ENCODE measurements around the gene RASAL1.

Gene RASAL1

DNA sequence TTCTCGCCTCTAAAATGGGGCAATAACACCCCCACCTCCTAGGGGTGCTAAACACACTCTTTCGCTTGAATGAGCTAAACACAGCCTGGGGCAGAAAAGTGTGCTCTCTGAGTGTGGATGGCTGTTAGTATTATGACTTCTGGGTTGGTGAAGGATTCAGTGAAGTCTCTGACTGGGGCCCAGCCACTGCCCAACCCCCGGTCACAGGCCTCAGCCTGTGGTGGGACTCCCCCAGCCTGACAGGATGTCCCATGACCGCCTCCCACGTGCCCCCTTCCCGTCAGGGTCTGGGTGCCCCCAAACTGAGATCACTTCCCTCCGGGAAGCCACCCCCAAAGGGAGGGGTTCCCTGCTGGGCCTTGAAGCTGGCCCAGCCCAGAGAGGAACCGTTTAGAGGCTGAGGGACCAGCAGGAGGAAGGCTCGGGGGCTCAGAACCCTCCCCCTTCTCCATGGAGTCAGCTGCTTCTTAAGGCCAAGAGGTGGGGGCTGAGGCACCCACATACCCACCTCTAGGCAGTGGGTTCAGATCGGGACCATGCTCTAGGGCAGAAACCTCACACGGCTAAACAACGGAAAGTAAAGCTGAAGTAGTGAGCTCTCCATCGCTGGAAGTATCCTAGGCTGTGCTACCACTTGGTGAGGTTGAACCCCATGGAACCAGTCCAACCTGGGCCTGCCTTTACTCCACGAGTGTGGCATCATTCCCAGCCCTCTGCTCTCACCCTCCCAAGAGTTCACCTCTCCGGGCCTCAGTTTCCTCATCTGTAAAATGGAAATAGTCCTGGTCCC lies 65.2 kb downstream of the RASAL1 start:
- DNase-seq: no peak

DNA sequence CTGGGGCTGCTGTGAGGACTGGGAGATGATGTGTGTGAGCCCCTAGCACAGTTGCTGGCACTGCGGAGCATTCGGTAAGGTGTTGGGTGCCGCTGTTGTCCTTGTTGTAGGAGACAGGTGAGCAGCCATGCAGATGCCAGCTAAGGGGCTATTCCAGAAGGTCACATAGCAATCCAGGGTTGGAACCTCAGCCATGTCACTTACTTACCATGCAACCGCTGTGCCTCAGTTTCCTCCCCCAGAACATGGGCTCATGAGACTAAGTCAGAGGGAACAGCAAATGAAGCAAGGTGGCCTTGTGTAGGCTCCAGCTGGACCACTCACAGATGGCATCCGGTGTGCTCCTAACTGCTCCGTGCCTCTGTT lies 65.8 kb downstream of the RASAL1 start:
- DNase-seq: no peak

DNA sequence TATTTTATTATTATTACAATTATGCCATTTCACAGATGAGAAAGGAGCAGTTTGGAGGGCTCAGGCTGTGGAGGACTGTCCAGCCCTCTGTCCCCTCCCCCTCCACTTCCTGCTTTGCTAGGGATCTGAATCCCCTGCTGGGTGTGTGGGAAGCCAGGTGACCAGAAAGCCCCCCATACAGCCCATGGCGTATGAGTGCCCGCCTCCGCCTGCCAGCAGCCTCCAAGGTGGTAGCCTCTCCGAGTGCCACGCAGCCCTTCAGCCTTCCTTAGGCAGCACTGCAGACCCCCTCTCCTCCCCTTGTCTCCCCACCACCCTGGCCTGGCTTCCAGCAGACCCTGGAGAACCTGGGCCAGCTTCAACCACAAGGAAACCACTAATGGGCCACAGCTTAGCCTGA lies 66.4 kb downstream of the RASAL1 start:
- DNase-seq: no peak

DNA sequence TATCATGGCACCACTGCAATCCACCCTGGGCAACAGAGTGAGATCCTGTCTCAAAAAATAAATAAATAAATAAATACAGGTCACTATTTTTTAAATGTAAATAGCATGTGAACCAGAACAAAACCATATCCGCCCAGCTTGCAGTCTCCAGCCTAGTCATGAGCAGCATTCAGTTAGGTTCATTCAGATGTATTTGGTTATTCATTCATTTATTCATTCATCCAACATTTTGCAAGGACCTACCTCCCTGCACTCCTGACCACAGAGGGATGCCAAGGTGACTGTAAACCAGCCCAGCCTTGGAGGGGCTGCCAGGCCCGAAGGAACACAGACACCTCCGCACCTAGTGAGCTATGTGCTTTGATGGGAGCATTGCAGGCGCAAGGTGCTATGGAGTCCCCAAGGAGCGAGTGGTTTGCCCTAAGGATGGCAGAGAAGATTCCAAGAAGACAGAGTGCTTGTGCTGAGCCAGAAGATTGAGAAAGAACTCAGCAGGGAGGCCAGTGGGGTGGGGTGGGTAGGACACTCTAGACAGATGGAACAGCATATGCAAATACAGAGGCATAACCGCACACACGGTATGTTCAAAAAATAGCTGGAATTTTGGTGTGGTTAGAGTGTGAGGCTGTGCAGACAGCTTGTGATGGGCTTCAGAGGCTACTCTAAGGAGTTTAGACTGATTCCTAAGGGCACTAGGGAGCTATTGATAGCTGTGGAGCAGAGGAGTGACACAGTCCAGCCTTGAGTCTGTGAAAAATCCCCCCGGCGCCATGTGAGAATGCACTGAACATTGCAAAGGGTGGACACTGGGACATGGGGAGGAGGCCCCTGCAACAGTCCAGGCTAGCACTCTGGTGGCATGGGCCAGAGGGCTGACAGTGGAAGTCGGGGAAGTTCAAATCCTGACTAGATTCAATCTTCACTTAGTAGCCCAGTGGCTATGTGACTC lies 67.3 kb downstream of the RASAL1 start:
- no peak for DNase-seq

DNA sequence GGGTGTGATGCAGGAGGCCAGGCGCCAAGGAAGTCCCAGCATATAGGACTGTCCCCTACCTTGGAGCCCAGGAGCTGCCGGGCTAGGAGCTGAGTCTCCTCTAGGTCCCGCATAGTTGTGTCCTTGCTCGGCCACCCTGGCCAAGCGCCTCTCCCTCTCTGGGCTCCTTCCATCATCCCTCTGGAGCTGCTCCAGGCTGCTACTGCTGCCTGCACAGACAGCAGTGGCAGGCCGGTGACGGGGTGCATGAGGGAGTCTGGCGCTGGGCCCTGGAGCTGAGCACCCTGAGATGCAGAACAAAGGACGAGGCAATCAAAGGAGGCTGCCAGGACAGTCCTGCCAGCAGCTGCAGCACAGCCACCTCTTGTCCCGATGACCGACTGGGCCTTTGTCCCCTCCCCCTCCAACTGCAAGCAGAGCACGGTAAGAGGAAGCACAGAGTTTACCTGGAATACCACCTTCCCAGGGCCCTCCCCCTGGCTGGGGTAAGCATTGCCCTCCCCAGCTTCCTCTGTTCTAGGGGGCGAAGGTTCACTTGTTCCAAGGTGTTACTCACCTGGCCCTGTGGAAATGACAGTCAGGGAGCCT lies 68.7 kb downstream of the RASAL1 start:
- no peak for DNase-seq

DNA sequence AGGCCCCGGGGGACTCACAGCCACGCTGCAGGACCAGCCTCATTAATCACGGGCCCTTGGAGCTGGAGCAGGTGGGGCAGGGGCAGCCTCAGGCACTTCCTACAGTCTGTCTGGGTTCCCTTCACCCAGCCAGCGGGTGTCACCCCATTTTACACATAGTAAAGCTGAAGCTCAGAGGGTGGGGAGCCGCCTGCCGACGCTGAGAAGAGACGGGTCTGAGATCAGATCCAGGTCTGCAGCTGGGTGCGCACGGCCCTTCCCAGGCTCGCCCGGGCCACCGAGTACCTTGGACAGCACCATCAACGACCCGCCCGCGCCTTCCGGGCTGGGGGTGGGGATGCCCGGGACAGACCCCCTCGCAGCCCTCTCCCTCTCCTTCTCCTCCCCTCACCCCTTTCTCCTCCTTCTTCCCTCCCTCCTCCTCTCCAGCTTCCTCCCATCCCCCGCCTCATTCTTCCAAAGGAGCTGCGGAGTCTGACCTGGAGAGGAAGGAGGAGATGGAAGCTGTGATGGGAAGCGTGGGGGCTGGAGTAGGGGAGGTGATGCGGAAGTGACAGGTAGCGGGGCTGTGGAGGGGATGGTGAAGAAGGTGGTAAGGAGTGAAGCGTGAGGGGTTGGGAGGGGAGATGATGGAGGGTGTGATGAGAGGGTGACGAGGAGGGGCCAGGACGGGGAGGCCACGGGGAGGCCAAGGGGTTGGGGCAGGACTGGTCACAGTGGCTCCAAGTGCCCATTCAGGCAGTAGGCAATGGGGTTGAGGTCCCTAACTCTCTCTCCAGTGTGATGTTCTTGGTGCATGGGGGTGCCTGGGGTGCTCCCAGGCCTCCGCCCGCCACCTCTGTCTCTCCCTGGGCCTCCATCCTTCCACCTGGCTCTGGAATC lies 70.2 kb downstream of the RASAL1 start:
- DNase-seq: no peak

DNA sequence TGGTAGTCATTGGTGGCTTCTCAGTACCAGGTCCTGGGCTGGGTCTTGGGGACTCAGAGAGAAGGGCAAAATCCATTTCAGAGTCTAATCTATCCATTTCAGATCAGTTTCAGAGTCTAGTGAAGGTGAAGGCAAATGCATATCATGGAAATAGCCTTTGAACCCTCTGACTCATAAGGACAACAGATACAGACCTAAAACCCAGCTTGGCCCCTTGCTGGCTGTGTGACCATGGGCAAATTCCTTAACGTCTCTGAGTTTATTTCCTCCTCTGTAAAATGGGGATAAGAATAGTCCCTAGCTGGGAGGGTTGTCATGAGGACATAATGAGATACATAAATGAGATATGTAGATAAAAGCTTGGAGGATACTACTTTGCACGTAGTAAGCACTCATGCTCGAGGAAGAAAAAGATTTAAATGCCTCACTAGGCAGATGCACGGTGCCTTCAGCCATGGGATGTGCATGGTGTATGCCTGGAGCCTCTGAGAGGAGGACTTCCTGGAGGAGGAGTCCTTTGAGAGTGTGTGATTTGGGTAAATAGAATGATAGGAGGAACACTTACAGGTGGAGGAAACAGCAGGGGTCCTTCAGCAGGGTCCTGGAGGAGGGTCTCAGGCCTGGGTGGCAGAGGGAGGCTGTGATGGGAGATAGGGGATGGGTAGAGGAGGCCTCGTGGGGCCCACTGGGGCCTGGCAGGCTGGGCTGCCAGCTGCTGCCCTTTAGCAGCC lies 71.0 kb downstream of the RASAL1 start:
- DNase-seq: no peak

DNA sequence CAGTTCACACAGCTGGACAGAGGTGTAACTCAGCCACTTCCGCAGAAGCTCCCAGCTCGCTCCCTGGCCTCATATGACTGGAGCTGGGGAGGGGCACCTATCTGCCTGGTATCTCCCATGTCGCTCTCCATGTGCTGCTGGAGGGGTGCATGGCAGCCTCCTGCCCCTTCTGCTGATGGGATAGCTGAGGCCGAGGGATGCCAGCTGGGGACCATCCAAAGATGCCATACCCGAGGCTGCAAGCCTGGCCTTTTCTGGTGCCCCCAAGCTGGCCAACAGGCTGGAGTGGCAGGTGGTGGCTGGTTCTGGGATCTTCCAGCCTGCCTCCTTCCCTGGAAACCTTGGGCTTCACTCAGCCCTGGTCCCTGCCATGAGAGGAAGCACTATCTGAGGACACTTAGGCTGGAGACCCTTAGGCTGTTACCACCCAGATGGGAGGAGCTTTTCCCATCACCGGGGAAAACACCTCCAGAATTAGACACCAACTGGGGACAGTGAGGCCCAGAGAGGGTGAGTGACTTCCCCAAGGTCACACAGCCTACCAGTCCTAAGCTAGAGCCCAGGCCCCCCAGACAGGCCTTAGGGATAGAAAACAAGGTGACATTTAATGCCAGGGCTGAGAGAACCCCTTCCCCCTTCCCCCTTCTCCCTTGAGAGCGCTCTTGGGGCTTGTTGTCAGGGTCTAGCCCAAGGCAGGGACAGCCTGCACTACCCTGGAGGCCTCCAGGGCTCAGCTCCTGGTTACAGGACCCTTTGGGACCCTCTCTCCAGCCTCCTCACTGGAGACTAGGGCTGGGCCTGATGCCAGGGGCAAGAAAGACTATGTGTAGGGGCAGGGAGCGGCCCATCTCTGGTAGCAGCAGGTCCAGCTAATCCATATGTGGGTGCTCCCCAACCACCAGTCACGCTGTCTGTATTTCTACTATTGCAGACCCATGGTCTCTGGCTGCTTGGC lies 71.9 kb downstream of the RASAL1 start:
- no peak for DNase-seq

DNA sequence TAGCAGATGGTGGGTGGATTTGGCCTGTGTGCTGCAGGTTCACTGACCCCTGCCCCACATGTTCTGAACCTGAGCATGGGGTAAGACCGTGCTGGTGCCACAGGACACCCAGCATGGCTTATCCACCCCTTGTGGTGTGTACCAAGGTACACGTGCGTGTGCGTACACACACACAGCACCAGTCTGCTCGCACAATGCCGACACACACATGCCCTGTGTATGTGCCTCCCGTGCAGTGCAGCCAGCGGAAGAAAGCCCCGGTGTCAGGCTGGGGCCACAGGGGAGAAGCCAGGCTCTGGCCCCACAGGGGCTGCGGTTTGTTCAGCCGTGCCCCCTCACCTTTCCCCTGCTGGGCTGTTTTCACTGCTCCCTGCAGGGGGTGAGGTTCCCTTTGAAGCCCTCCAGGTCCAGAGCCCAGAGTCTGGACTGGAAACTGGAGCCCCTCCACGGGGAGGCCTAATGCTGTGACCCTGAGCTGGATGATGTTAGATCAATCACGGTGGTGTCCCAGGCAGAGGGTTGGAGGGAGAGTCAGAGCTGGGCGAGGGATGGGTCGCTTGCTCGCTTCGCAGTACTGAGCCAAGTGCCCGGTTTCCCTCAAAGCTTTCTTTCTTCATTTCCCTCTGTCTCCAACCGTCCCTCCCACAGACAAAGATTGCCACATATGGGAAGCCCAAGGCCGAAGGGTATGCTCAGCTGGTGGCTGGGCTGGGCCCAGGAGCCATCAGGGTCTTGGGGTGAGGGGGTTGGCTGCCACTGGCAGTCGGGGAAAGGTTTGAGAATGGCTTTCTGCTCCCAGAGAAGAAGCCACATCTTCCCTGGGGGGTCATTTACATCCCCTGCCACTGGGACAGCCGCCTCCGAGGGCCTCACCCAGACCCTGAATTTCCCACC lies 72.8 kb downstream of the RASAL1 start:
- no peak for DNase-seq

DNA sequence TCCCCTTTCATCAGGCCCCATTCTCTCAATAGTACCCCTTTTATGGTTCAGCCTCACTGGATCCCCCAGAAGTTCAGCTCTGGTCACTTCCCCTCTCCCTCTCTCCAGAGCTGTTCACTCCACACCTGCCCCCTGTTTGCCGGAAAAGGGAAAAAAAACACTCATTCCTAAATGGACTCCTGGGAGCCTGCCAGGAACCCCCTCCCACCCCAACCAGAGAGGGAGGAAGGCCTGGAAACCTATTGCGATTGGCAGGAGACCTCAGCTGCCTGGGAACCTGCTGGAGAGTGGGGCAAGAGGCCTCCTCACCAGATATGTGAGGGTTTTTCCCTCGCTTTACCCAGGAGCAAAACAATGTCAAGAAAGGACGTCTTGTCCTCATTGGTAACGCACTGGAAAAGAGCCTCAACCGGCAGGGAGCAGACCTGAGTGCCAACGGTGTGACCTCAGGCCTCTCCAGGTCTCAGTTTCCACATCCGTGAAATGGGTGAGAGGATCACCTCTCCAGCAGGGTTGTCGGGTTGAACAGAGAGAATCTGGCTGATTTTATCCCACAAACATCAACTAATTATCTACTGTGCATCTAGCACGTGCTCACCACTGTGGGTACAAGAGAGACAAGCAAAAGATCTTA lies 74.4 kb downstream of the RASAL1 start:
- DNase-seq: no peak

DNA sequence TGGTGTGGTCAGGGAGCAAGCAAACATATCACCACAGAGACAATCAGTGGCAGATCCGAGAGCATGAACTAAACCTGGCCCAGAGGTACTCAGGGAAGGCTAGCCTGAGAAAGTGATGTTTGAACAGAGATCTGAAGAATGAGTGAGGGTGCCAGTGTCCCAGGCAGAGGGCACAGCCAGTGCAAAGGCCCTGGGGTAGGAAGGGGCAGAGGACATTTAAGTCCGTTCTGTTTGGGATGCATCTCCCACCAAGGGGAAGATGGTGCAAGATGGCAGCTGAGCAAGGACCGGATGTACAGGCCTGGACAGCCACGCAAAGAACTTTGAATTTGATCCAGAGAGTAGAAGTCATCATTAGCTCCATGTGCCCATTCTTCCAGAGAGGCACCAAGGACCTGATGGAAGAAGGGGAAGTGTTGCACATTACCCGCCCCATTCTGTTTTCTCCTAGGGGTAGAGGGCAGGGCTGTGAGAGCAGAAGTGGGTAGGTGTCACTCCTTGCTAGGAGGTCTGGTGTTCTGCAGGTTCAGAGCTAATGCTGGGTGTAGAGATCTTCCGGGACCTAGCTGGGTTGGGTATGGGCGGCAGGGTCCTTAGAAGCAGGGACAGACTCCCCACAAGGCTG lies 75.1 kb downstream of the RASAL1 start:
- no peak for DNase-seq

DNA sequence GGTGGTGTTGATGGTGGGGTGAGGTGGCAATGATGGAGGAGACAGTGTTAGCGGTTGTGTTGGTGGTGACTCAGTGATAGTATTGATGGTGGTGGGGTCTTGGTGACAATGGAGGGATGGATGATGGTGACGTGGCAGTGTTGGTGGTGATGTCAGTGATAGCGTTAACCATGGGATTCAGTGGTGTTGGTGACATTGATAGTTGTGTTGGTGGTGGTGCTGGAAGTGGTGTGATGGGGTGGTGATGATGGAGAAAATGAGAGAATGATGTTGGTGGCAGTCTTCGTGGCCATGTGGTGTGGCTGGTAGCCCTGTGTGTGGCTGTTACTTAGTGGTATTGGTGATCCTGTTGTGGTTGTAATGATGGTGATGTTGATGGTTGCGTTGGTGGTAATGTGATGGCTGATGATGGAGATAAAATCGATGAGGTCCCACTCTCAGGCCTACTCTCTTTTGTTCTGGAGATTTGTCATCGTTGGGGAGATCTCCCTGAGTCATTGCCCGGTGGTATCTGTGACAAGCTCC lies 76.4 kb downstream of the RASAL1 start:
- no peak for DNase-seq

DNA sequence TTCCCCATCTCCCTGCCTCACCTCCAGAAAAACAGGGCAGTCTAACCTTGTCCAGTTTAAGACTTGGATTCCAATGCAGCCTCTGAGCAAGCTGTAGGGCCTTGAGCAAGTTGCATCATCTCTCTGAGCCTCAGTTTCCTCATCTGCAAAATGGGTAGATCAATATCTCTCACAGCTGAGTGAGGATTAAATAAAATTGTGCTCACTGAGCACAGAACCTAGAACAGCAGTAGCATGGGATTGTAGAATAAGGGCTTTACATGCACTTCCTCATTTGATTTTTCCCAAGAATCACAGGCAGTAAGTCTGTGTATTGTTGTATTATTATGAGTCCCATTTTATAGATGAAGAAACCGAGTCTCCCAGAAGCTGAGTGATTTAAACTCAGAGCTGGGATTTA lies 77.0 kb downstream of the RASAL1 start:
- no peak for DNase-seq

DNA sequence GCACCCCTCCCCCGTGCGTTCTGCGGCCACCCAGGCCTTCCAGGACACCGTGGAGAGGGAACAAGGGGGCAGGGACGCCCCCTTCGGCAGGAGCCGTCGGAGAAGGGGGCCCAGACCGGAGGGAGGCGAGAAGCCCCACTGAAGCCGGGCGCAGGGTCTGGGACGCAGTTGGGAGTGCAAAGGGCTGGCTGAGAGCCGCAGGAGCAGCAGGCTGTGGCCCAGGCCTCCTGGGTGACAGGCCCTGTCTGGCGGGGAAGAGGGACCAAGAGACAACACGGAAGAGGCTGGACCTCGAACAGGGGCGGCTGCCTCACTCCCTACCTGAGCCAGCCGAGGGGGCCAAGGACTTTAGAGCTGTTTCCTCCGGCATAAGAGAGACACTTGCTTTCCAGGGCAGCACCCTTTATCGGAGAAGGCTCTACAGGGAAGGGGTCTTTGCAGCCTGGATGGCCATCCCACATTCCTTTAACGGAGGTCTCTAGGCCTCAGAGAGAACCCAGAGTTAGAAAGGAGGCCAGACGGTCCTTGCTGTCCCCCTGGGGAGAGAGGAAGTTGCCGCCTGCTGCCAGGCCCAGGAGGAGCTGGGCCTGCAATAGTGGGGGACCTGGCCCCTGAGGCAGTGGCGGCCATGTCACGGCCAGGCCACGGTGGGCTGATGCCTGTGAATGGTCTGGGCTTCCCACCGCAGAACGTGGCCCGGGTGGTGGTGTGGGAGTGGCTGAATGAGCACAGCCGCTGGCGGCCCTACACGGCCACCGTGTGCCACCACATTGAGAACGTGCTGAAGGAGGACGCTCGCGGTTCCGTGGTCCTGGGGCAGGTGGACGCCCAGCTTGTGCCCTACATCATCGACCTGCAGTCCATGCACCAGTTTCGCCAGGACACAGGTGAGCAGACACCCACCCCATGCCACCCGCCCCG lies 77.7 kb downstream of the RASAL1 start:
- peak; percentile 19 for DNase-seq

DNA sequence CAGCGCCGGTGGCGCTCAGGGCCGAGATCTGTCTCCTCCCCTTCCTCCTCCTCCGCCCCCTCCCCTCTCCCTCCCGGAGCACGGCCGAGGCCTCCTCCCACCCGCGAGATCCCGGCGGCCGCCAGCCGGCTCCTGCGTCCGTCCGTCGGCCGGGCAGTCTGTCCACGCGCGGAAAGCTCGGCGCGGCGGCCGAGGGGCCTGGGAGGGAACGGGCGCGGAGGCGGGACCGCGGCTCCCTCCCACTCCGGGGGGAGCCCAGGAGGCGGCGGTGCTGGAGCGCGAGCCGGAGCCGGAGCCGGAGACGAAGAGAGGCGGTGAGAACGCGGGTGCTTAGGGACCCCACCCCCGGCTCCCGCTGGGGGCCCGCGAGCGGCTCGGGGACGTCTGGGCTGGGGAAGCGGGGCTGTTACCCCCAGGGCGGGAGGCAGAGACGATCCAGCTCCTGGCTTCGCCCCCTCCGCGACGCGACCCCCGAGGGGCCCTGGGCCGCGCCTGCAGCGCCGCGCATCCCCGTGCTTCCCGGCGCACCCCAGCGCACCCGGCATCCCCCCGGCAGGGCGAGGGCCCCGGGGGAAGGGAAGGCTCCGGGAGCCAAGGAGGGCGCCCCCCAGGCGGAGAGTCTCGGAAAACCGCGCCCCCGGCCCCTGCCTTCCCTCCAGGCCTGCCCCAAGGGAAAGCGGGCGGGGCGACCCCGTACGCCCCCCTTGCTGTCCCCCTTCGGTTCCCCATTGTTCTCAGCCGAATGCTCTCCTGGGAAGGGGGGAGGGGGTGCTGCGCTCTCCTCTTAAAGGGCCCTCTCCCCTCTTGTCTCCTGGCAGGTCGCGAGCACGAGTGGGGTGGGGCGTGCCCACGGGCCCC lies 78.7 kb downstream of the RASAL1 start, which contains the start of gene DTX1:
DTX1 (plus strand) TSS at position 100 of the 858 bp plus-strand sequence. CDS start 1,463 bp downstream, outside the sequence.
- peak; percentile 59 for DNase-seq

DNA sequence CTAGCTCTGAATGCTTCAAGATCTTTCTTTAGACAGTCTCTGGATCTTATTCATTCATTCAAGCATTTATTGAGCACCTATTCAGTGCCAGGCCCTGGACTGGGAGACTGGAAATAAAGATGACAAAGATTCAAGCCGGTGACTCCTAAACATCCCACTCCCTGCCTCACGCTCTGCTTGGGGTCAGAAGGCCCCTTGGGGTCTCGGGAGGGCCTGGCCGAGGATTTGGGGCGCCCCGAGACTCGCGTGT lies 79.3 kb downstream of the RASAL1 start:
- no peak for DNase-seq
